DND-41 (cell line): Measurements from ENCODE around the gene ARFGEF3.

Source experiments
- ATAC-seq: fragments of 200-7000 bp; cut with Tn5 transposase; 3 replicates; pipeline ENCODE4 v1.9.1; 2021; ENCODE audit warnings: low read depth; ENCODE audit not compliant: insufficient read depth
- DNase-seq: peaks from one replicate; pipeline ENCODE4 v3.0.0-alpha.2; 2020
- H2AFZ ChIP-seq: 2 replicates; pipeline ENCODE4 v1.6.0; 2012; ENCODE audit warnings: low read depth, low read length
- H3K27ac ChIP-seq: 2 replicates; pipeline ENCODE4 v1.5.1; 2012; ENCODE audit warnings: low read length, inconsistent platforms
- H3K27me3 ChIP-seq: fragments of 200-600 bp; sonication (generic); 2 replicates; pipeline ENCODE4 v1.6.0; 2012; ENCODE audit warnings: low read length, mild to moderate bottlenecking, inconsistent platforms; ENCODE audit not compliant: insufficient read depth, poor library complexity
- H3K36me3 ChIP-seq: 2 replicates; pipeline ENCODE4 v1.5.1; 2012; ENCODE audit warnings: low read length, inconsistent platforms; ENCODE audit not compliant: insufficient read depth
- H3K4me1 ChIP-seq: 2 replicates; pipeline ENCODE4 v1.5.1; 2012; ENCODE audit warnings: mild to moderate bottlenecking, low read length; ENCODE audit not compliant: insufficient read depth
- H3K4me2 ChIP-seq: 2 replicates; pipeline ENCODE4 v1.6.0; 2012; ENCODE audit warnings: mild to moderate bottlenecking, moderate library complexity, low read length, inconsistent platforms; ENCODE audit not compliant: insufficient read depth
- H3K4me3 ChIP-seq, 2 experiments: fragments of 200-600 bp in 1 of 2; shearing (Covaris generic) in 1 of 2; 2 replicates each; pipeline ENCODE4 v1.5.1; 2012 to 2016; ENCODE audit warnings: inconsistent platforms in 2 of 2, low read length in 2 of 2, mild to moderate bottlenecking in 2 of 2, low read depth in 1 of 2, moderate library complexity in 1 of 2
- H3K79me2 ChIP-seq: 2 replicates; pipeline ENCODE4 v1.6.0; 2012; ENCODE audit warnings: low read length, inconsistent platforms; ENCODE audit not compliant: insufficient read depth
- H3K9ac ChIP-seq: 2 replicates; pipeline ENCODE4 v1.6.0; 2012; ENCODE audit warnings: low read depth, mild to moderate bottlenecking, inconsistent platforms, low read length, moderate library complexity
- H3K9me3 ChIP-seq: 2 replicates; pipeline ENCODE4 v1.5.1; 2012; ENCODE audit warnings: low read length, moderate library complexity, mild to moderate bottlenecking, inconsistent platforms; ENCODE audit not compliant: insufficient read depth, severe bottlenecking
- H4K20me1 ChIP-seq: 2 replicates; pipeline ENCODE4 v1.6.0; 2012; ENCODE audit warnings: low read length; ENCODE audit not compliant: insufficient read depth
- EZH2 ChIP-seq: IDR thresholded peaks from 3 replicates; pipeline ENCODE4 v1.6.1; 2012; ENCODE audit warnings: borderline replicate concordance, low read depth, mild to moderate bottlenecking, moderate library complexity, low read length, inconsistent platforms; ENCODE audit not compliant: severe bottlenecking
- TF ChIP-seq, protein P1 (sequence below): IDR thresholded peaks from 2 replicates; pipeline ENCODE4 v1.5.1; 2012; ENCODE audit warnings: borderline replicate concordance, low read length, moderate library complexity, mild to moderate bottlenecking; ENCODE audit not compliant: poor library complexity, severe bottlenecking; ENCODE audit errors: extremely low read depth

The ARFGEF3 gene

DNA sequence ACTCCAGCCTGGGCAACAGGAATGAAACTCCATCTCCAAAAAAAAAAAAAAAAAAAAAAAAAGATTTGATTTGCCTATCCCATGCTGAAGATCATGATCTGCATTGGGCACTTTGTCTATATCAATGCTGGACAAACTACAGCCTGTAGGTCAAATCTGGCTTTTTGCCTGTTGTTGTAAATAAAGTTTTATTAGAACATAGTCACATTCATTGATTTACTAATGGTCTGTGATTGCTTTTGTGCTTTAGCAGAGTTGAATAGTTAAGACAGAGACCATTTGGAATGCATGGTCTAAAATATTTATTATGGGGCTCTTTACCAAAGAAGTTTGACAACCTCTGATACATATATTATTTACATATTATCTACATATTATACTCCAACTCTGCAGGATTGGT, 42.6 kb downstream of the ARFGEF3 start:
- Histone ChIP-seq H3K36me3 (no peaks in the 10 kb centered on the region), H2AFZ (no peak overlapping the region), H4K20me1 (no peaks in the 10 kb centered on the region), H3K79me2 (no peaks in the 10 kb centered on the region), H3K4me3 (no peak overlapping the region), H3K27me3 (peaks cover 10% of the 10 kb centered on the region), H3K27ac (no peak overlapping the region), H3K4me1 (no peaks in the 10 kb centered on the region), H3K4me2 (no peak overlapping the region), H3K9ac (no peak overlapping the region), H3K9me3 (no peaks in the 10 kb centered on the region)
- TF ChIP-seq, protein P1, sequence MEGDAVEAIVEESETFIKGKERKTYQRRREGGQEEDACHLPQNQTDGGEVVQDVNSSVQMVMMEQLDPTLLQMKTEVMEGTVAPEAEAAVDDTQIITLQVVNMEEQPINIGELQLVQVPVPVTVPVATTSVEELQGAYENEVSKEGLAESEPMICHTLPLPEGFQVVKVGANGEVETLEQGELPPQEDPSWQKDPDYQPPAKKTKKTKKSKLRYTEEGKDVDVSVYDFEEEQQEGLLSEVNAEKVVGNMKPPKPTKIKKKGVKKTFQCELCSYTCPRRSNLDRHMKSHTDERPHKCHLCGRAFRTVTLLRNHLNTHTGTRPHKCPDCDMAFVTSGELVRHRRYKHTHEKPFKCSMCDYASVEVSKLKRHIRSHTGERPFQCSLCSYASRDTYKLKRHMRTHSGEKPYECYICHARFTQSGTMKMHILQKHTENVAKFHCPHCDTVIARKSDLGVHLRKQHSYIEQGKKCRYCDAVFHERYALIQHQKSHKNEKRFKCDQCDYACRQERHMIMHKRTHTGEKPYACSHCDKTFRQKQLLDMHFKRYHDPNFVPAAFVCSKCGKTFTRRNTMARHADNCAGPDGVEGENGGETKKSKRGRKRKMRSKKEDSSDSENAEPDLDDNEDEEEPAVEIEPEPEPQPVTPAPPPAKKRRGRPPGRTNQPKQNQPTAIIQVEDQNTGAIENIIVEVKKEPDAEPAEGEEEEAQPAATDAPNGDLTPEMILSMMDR, result no peak
- no peak for TF ChIP-seq EZH2
- DNase-seq (no peak), ATAC-seq (no peak)

DNA sequence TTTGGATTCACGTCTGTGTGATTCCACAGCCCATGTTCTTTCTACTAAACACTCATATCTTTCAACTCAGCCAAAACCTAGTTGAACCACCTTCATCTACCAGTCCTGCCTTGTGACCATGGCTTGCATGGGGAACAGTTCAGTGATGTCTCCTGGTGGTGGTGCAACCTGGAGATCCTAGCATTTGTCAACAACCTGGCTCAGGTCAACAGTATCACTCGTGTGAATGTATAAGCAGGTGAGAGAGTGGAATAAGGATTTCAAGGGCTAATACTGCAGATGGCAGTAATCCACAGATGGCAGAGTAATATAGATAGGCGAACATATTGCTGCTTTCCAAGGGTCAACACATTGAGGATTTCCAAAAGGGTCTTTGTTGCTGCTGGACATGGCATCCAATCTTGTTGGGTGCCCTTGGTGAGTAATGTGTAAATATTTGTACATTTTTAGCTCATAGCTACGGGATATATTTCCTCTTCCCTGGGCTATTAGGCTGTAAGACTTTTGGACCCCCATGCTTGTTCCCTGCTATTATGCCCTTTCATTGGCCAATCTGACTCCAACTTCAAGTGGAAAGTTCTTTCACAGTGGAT, 43.1 kb downstream of the ARFGEF3 start:
- no peaks in the 10 kb centered on the region for H3K4me1 ChIP-seq
- DNase-seq (no peak), ATAC-seq (no peak)
- no peak for TF ChIP-seq EZH2
- TF ChIP-seq, protein P1, result no peak
- H3K4me3 ChIP-seq, result no peak overlapping the region
- H3K36me3 ChIP-seq, result no peaks in the 10 kb centered on the region
- no peak overlapping the region for H3K4me2 ChIP-seq
- H3K79me2 ChIP-seq, result no peaks in the 10 kb centered on the region
- H4K20me1 ChIP-seq, result no peaks in the 10 kb centered on the region
- H3K27me3 ChIP-seq, result peaks cover 10% of the 10 kb centered on the region
- H3K9me3 ChIP-seq, result no peaks in the 10 kb centered on the region
- no peak overlapping the region for H3K27ac ChIP-seq
- no peak overlapping the region for H3K9ac ChIP-seq
- H2AFZ ChIP-seq, result no peak overlapping the region

DNA sequence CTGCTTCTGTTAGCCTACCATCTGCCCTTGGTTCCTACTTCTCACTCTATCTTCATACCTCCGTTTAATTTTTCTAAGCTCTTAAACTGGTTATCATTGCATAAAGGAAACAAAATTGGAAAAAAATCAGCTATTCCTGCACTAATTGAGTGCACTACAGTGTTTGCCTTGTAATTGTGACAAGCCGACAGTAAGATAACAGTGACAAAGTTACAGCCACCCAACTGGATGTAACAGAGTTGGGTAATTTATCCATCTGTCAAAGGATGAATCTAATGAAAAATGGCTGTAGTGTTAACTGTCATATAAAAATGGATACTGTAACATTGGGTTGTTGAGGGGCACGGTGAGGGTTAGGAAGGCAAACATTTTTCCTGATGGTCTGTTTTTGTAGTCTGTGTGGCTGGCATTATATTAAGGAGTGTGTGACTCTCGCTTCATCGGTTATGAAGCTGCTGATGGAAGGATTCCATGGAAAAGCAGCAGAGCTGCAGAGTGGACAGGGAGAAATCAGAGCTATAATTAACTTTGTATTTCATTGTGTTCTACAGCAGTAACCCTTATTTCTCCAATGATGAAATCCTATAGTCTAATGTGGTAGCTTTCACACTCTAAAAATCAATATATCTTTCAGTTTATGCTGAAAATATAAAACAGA, 43.8 kb downstream of the ARFGEF3 start:
- Histone ChIP-seq H3K9me3 (no peaks in the 10 kb centered on the region), H3K4me2 (no peak overlapping the region), H3K27me3 (peaks cover 10% of the 10 kb centered on the region), H3K36me3 (no peaks in the 10 kb centered on the region), H3K79me2 (no peaks in the 10 kb centered on the region), H3K27ac (no peak overlapping the region), H3K4me1 (no peaks in the 10 kb centered on the region), H2AFZ (no peak overlapping the region), H3K9ac (no peak overlapping the region), H3K4me3 (no peak overlapping the region), H4K20me1 (no peaks in the 10 kb centered on the region)
- TF ChIP-seq EZH2, result no peak
- TF ChIP-seq, protein P1, result no peak
- DNase-seq, result no peak
- ATAC-seq, result no peak
